HUDEP-2 (cell line): ENCODE data around the gene TSHZ1.
A peak's percentile ranks its signal among the peaks of the same experiment; 100 is the strongest.

Source experiments
- DNase-seq, 76 experiments: peaks; one replicate each; lab custom pipeline; 2025; ENCODE audit not compliant: unreplicated experiment in 76 of 76; lab: John Stamatoyannopoulos, UW

The TSHZ1 gene

GRCh38 chr18:75210274-75211001 lies at the start of gene TSHZ1:
TSS of gene TSHZ1 (plus strand) at chr18:75210797. CDS start at chr18:75211877, 1,080 bp downstream.
- peak in 72 of 76 experiments; percentile 4 to 90 (median 65) for DNase-seq

GRCh38 chr18:75161256-75162028 lies 49.2 kb upstream of the TSHZ1 start:
- peak in 62 of 76 experiments; percentile 2 to 71 (median 36) for DNase-seq

GRCh38 chr18:75162467-75162866 lies 48.1 kb upstream of the TSHZ1 start:
- no peak for DNase-seq

- no peak for DNase-seq
Measured at GRCh38 chr18:75162978-75163377, 47.6 kb upstream of the TSHZ1 start.

- DNase-seq, result no peak
Measured at GRCh38 chr18:75163736-75164135, 46.9 kb upstream of the TSHZ1 start.

GRCh38 chr18:75164479-75164878 lies 46.1 kb upstream of the TSHZ1 start:
- no peak for DNase-seq

GRCh38 chr18:75165926-75166325 lies 44.7 kb upstream of the TSHZ1 start:
- no peak for DNase-seq

GRCh38 chr18:75167137-75167536 lies 43.5 kb upstream of the TSHZ1 start:
- DNase-seq, result no peak

- DNase-seq, result no peak
Measured at GRCh38 chr18:75167759-75168618, 42.6 kb upstream of the TSHZ1 start.

- DNase-seq, result no peak
Measured at GRCh38 chr18:75168619-75169018, 42.0 kb upstream of the TSHZ1 start.

GRCh38 chr18:75169411-75169810 lies 41.2 kb upstream of the TSHZ1 start:
- no peak for DNase-seq

GRCh38 chr18:75170022-75170789 lies 40.4 kb upstream of the TSHZ1 start:
- DNase-seq, result peak in 1 of 76 experiments; percentile 6

GRCh38 chr18:75170916-75171315 lies 39.7 kb upstream of the TSHZ1 start:
- DNase-seq, result no peak

GRCh38 chr18:75172299-75173124 lies 38.1 kb upstream of the TSHZ1 start:
- DNase-seq, result no peak

- DNase-seq, result peak in 5 of 76 experiments; percentile 6 to 15 (median 10)
Measured at GRCh38 chr18:75173125-75173432, 37.5 kb upstream of the TSHZ1 start.

- DNase-seq, result no peak
Measured at GRCh38 chr18:75173738-75174137, 36.9 kb upstream of the TSHZ1 start.

GRCh38 chr18:75176849-75177248 lies 33.7 kb upstream of the TSHZ1 start:
- no peak for DNase-seq

GRCh38 chr18:75178376-75178775 lies 32.2 kb upstream of the TSHZ1 start:
- DNase-seq, result no peak

- DNase-seq, result no peak
Measured at GRCh38 chr18:75179819-75180600, 30.6 kb upstream of the TSHZ1 start.
